HCT116 (cell line): ENCODE data around the gene SBF2.

Experiments
- CEBPB ChIP-seq: IDR thresholded peaks from 2 replicates; pipeline ENCODE4 v1.6.1; 2012; ENCODE audit warnings: low read depth
- EZH2 ChIP-seq: fragments of 200-600 bp; sonication (generic); IDR thresholded peaks from 2 replicates; pipeline ENCODE4 v1.6.1; 2017; ENCODE audit warnings: antibody characterized with exemption, mixed run types
- MAX ChIP-seq: IDR thresholded peaks from 2 replicates; pipeline ENCODE4 v1.6.1; 2012
- POLR2A ChIP-seq: IDR thresholded peaks from 2 replicates; pipeline ENCODE4 v1.7.0; 2011; ENCODE audit warnings: borderline replicate concordance; ENCODE audit not compliant: insufficient read depth, insufficient read length; ENCODE audit errors: extremely low read depth
- POLR2AphosphoS5 ChIP-seq: IDR thresholded peaks from 2 replicates; pipeline ENCODE4 v1.6.1; 2011; ENCODE audit warnings: mild to moderate bottlenecking, low read depth, low read length, moderate library complexity
- RAD21 ChIP-seq: IDR thresholded peaks from 2 replicates; pipeline ENCODE4 v1.6.1; 2012; ENCODE audit warnings: low read depth, mild to moderate bottlenecking
- REST ChIP-seq: IDR thresholded peaks from 2 replicates; pipeline ENCODE4 v1.6.1; 2012; ENCODE audit warnings: low read depth
- SP1 ChIP-seq: IDR thresholded peaks from 2 replicates; pipeline ENCODE4 v1.6.1; 2012; ENCODE audit warnings: low read depth
- TCF7L2 ChIP-seq: IDR thresholded peaks from 2 replicates; pipeline ENCODE4 v1.7.0; 2011; ENCODE audit warnings: borderline replicate concordance, inconsistent platforms; ENCODE audit not compliant: insufficient read depth, insufficient read length; ENCODE audit errors: extremely low read depth
- YY1 ChIP-seq: IDR thresholded peaks from 2 replicates; pipeline ENCODE4 v1.6.1; 2011; ENCODE audit warnings: low read length, low read depth, moderate library complexity, mild to moderate bottlenecking; ENCODE audit not compliant: insufficient replicate concordance; ENCODE audit errors: extremely low read depth
- ZNF274 ChIP-seq: fragments of 200-500 bp; sonication (Bioruptor generic); IDR thresholded peaks from 2 replicates; pipeline ENCODE4 v1.6.1; 2014; ENCODE audit warnings: mild to moderate bottlenecking, low read depth, low read length, inconsistent platforms
- TF ChIP-seq, protein P1 (sequence below), 3 experiments: fragments of 200-600 bp in 1 of 3; sonication (generic) in 1 of 3; IDR thresholded peaks in 2 of 3; conservative IDR thresholded peaks in 1 of 3; 2 replicates each; pipeline ENCODE4 v1.5.1; 2012 to 2017; ENCODE audit warnings: low read depth in 2 of 3, low read length in 2 of 3, antibody characterized with exemption in 1 of 3, borderline replicate concordance in 1 of 3, control low read depth in 1 of 3, mild to moderate bottlenecking in 1 of 3, mixed read lengths in 1 of 3, mixed run types in 1 of 3, moderate library complexity in 1 of 3; ENCODE audit not compliant: insufficient read depth in 1 of 3

- TF ChIP-seq, protein P1, sequence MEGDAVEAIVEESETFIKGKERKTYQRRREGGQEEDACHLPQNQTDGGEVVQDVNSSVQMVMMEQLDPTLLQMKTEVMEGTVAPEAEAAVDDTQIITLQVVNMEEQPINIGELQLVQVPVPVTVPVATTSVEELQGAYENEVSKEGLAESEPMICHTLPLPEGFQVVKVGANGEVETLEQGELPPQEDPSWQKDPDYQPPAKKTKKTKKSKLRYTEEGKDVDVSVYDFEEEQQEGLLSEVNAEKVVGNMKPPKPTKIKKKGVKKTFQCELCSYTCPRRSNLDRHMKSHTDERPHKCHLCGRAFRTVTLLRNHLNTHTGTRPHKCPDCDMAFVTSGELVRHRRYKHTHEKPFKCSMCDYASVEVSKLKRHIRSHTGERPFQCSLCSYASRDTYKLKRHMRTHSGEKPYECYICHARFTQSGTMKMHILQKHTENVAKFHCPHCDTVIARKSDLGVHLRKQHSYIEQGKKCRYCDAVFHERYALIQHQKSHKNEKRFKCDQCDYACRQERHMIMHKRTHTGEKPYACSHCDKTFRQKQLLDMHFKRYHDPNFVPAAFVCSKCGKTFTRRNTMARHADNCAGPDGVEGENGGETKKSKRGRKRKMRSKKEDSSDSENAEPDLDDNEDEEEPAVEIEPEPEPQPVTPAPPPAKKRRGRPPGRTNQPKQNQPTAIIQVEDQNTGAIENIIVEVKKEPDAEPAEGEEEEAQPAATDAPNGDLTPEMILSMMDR (IDR thresholded peaks at IDR 0.05 in 2 of 3, conservative IDR thresholded peaks at IDR 0.05 in 1 of 3; ENCODE audit: borderline replicate concordance in 1 of 3, insufficient read depth in 1 of 3, low read depth in 2 of 3, low read length in 2 of 3): no peak
- no peak for TF ChIP-seq TCF7L2
- no peak for TF ChIP-seq MAX
- TF ChIP-seq SP1: no peak
- no peak for TF ChIP-seq EZH2
- TF ChIP-seq POLR2AphosphoS5: no peak
- TF ChIP-seq ZNF274: no peak
- no peak for TF ChIP-seq POLR2A
- no peak for TF ChIP-seq RAD21
- no peak for TF ChIP-seq REST
- TF ChIP-seq CEBPB: no peak
- no peak for TF ChIP-seq YY1
These were observed 453.5 kb downstream of the SBF2 start for GRCh38 chr11:9840460-9841004.
